NCI-H2081 (cell line): Measurements from ENCODE around the gene MPP3.
A peak's percentile ranks its signal among the peaks of the same experiment; 100 is the strongest.
"Not testable (repeated sequence)": the region's sequence is repeated elsewhere in the genome, so short reads cannot be mapped to it uniquely, and the experiment has no call there.

Experiments used
- DNase-seq, 2 experiments: peaks; one replicate each; lab custom pipeline; 2025; lab: John Stamatoyannopoulos, UW

The MPP3 gene

GRCh38 chr17:43808076-43808475 lies 24.9 kb downstream of the MPP3 start:
- DNase-seq, result no peak

- DNase-seq, result no peak
Measured at GRCh38 chr17:43805117-43805516, 27.8 kb downstream of the MPP3 start.

GRCh38 chr17:43803758-43804157 lies 29.2 kb downstream of the MPP3 start:
- DNase-seq, result no peak

GRCh38 chr17:43801844-43802243 lies 31.1 kb downstream of the MPP3 start:
- DNase-seq, result no peak

DNA sequence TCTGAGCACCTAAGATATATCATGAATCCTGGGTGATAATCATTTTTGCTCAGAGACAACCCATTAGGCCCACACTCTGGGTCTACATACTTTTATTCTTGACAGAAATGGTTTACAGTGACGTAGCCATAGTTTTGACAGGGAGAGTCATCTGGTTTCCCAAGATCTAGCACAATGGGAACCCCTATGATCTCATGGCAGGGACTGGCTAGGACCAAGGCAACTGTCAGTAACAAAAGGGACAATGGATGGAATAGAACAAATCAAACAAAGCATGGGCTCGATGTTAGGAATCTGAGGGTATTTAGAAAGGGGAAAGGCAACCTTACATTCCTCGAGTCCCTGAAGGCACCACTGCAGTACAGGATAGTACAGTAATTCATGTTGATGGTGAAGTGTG lies 32.2 kb downstream of the MPP3 start:
- no peak for DNase-seq

- no peak for DNase-seq
Measured at GRCh38 chr17:43799047-43799446, 33.9 kb downstream of the MPP3 start.

DNA sequence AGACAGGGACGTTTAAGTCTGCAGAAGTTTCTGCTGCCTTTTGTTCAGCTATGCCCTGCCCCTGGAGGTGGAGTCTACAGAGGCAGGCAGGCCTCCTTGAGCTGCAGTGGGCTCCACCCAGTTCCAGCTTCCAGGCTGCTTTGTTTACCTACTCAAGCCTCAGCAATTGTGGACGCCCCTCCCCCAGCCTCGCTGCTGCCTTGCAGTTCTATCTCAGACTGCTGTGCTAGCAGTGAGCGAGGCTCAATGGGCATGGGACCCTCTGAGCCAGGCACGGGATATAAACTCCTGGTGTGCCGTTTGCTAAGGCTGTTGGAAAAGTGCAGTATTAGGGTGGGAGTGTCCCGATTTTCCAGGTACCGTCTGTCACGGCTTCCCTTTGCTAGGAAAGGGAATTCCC lies 34.9 kb downstream of the MPP3 start:
- DNase-seq, result not testable (repeated sequence)

DNA sequence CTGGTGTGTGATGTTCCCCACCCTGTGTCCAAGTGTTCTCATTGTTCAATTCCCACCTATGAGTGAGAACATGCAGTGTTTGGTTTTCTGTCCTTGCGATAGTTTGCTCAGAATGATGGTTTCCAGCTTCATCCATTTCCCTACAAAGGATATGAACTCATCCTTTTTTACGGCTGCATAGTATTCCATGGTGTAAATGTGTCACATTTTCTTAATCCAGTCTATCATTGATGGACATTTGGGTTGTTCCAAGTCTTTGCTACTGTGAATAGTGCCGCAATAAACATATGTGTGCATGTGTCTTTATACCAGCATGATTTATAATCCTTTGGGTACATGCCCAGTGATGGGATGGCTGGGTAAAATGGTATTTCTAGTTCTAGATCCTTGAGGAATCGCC lies 40.3 kb downstream of the MPP3 start:
- DNase-seq, result not testable (repeated sequence)

DNA sequence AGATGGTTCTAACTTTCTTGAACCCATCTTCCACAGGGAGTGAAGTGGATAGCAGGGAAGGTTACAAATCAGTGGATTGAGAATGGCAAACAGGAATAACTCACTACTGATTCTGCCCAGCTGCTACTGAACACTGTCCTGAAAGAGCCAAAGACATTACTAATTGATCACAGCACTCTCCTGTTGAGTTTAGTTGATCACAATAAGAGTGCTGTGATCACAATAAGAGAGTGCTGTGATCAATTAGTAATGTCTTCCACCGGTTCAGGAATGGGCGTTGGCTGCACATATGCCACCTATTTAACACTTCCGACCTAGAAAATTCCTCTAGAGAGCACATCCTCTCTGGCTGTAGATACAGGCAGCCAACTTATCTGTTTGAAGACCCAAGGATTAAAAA lies 41.4 kb downstream of the MPP3 start:
- DNase-seq, result peak in 1 of 2 experiments; percentile 40

DNA sequence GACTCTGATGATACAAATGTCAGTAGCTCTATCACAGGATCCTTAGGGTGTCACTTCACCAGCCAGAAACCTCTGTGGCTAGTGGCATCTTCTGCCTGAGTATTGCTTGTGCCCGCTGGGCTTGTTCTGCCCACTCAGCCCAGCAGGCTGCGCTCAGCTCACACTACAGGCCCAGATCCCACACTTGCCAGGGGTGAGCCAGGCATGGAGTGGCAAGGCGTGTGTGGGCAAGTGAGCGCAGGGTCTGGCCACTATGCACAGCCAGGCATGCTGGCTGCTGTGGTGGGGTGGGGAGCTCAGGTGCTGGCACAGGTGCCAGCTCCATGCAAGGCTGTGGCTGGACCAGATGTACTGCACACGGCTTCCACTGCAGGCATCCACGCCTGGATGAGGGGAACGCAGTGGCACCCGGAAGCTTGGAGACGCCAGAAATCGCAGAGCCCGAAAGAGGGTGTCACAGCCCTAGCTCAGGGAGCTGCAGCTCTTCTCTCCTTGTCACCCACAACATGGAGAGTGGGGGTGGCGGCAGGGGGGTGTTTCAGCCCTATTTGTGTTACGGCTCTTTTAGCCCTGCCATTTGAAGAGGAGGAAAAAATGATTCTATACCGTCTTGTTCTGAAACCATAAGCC lies 42.5 kb downstream of the MPP3 start:
- no peak for DNase-seq

DNA sequence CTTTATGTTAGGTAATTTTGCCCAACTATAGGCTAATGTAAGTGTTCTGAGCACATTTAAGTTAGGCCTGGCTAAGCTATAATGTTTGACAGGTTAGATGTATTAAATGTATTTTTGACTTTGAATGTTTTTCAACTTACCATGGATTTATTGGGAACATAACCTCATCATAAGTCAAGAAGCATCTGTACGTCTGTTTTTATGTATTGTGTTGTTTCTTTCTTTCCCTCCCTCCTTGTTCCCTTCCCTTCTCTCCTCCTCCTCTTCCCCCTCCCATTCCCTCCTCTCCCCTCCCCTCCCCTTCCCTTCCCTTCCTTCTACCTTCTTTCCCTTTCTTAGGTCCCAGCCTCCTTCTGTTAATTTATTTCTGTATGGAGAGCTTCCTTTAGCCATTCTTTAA lies 43.5 kb downstream of the MPP3 start:
- DNase-seq, result no peak

DNA sequence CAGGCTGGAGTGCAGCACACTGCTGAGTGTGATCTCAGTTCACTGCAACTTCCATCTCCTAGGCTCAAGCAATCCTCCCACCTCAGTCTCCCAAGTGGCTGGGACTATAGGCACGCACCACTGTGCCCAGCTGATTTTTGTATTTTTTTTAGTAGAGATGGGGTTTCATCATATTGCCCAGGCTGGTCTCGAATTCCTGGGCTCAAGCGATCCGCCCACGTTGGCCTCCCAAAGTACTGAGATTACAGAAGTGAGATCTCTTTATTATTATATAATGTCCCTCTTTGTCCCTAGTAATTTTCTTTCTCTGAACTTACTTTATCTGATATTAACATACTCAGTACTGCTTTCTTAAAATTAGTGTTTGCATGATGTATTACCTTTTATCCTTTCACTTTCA lies 44.4 kb downstream of the MPP3 start:
- DNase-seq, result no peak

DNA sequence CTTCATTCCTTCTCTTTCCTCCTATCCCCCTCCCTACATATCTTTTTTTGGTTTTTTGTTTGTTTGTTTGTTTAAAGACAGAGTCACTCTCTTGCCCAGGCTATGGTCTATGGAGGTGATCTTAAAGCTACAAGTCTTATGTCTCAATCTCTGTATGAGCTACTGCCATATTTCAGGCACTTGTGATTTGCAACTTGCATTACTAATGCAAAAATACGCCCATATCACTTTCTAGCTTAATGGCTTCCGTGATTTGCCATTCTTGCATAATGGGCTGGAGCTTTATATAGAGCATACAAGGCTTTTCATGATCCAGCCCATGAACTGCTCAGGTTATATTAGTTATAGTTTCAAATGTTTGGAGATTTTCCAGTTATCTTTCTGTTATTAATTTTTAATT lies 45.2 kb downstream of the MPP3 start:
- DNase-seq, result no peak

GRCh38 chr17:43784628-43785101 lies 48.3 kb downstream of the MPP3 start:
- DNase-seq, result no peak

- no peak for DNase-seq
Measured at GRCh38 chr17:43784068-43784467, 48.9 kb downstream of the MPP3 start.

GRCh38 chr17:43782913-43783680 lies 49.8 kb downstream of the MPP3 start:
- no peak for DNase-seq

GRCh38 chr17:43780135-43780534 lies 52.8 kb downstream of the MPP3 start, which contains the start of gene CFAP97D1:
CFAP97D1 (plus strand) TSS chr17:43780435; CDS start chr17:43780463, 28 bp downstream.
- no peak for DNase-seq

DNA sequence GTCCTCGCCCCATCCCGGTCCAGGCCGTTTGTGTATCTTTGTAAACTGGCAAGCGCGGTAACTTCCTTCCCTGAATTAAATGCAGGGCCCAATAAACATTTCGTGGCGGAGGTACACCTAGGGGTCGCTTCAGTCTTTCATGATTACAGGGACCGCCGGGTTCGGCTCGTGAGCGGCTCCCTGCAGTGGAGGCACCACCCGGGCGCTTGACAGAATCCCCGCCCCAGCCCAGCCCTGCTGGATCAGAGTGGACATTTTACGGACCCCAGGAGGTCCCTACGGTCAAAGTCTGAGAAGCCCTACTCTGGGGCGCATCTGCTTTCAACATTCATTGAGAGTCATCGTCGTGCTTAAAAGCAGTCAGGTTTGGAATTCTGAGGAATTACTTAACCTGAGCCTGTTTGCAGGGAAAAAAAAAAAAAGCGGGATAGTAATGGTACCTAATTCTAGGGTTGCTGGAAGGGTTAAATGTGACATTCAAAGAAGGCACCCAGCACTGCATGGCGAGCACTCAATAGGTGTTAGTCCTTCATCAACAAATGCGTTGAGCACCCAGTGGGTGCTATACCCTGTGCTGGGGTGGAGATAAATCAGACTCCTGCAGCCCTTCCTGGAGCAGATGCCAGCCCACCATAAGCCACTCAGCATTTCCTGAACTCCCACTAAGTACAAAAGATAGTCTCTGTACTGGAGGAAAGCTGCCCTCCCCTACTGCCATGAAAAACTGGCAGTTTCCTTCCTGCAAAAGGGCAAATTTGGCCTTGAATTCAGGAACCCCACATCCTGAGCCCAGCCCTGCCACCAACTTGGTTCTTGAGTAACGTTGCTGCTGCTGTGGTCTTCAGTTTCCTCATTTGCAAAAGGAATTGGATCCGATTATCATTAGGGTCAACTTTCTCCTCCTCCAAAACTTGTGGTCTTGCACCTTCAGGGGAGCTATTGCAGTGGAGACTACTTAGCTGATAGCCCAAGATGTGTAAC lies 53.5 kb downstream of the MPP3 start:
- peak; percentile 51 to 61 for DNase-seq

GRCh38 chr17:43778337-43779144 lies 54.4 kb downstream of the MPP3 start, which contains the start of gene DUSP3:
DUSP3 (minus strand) TSS chr17:43778977; CDS start chr17:43778924, 53 bp downstream.
- peak; percentile 72 to 82 for DNase-seq

- no peak for DNase-seq
Measured at GRCh38 chr17:43774304-43775250, 58.4 kb downstream of the MPP3 start.
